Kidney epithelial cell (primary cell): ENCODE measurements around the gene DEGS1. TPM values are rescaled to one million over a fixed set of nuclear protein-coding genes. Genes with fewer than 3 reads are reported as not detected.

Experiments
- DNase-seq: peaks from one replicate; pipeline ENCODE4 v3.0.0-alpha.2; 2010; ENCODE audit warnings: low read depth
- H3K27me3 ChIP-seq: 2 replicates; pipeline ENCODE4 v1.6.0; 2011; ENCODE audit warnings: low read length; ENCODE audit not compliant: control insufficient read depth, insufficient read depth
- H3K36me3 ChIP-seq: 2 replicates; pipeline ENCODE4 v1.5.1; 2011; ENCODE audit warnings: low read length; ENCODE audit not compliant: control insufficient read depth, insufficient read depth
- H3K4me3 ChIP-seq: 2 replicates; pipeline ENCODE4 v1.5.1; 2011; ENCODE audit warnings: low read depth, mild to moderate bottlenecking, control low read depth, low read length
- total RNA-seq: library from RNA; depleted of rRNA; stranded (reverse); fragments of >200 nt; gene quantifications from 2 replicates; pipeline ENCODE4 v1.2.3, GENCODE V29; 2015
- TF ChIP-seq, protein P1 (sequence below): IDR thresholded peaks from 2 replicates; pipeline ENCODE4 v1.5.1; 2011; ENCODE audit warnings: mild to moderate bottlenecking, moderate library complexity, low read length, control low read depth, inconsistent platforms; ENCODE audit not compliant: insufficient read depth, poor library complexity, severe bottlenecking

DEGS1 gene
- total RNA-seq, 1 donor from 2014 or later: 89.2 TPM

DNA sequence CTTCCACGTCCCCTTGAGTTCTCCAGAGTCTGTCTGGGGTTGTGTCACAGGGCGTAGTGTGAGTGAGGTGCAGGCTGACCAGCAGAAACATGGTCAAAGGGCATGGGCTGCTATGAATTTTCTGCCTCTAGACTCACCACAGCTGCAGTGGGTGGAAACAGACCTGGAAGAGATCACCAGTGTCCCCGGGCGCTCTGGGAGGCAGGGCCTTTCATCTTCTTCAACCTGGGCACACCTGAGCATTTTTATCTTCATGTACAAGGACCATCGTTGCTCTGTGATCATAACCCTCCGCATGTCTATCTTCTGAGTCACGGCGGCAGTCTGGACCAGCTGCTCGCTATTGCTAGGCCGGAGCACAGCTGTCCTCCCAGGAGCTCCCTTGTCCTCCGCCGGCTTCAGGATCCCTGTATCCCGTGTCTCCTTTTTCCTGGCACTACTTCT lies 29.6 kb downstream of the DEGS1 start:
- TF ChIP-seq, protein P1, sequence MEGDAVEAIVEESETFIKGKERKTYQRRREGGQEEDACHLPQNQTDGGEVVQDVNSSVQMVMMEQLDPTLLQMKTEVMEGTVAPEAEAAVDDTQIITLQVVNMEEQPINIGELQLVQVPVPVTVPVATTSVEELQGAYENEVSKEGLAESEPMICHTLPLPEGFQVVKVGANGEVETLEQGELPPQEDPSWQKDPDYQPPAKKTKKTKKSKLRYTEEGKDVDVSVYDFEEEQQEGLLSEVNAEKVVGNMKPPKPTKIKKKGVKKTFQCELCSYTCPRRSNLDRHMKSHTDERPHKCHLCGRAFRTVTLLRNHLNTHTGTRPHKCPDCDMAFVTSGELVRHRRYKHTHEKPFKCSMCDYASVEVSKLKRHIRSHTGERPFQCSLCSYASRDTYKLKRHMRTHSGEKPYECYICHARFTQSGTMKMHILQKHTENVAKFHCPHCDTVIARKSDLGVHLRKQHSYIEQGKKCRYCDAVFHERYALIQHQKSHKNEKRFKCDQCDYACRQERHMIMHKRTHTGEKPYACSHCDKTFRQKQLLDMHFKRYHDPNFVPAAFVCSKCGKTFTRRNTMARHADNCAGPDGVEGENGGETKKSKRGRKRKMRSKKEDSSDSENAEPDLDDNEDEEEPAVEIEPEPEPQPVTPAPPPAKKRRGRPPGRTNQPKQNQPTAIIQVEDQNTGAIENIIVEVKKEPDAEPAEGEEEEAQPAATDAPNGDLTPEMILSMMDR: no peak
- Histone ChIP-seq H3K27me3 (no peaks in the 10 kb centered on the region), H3K36me3 (no peaks in the 10 kb centered on the region), H3K4me3 (no peak overlapping the region)
- no peak for DNase-seq

DNA sequence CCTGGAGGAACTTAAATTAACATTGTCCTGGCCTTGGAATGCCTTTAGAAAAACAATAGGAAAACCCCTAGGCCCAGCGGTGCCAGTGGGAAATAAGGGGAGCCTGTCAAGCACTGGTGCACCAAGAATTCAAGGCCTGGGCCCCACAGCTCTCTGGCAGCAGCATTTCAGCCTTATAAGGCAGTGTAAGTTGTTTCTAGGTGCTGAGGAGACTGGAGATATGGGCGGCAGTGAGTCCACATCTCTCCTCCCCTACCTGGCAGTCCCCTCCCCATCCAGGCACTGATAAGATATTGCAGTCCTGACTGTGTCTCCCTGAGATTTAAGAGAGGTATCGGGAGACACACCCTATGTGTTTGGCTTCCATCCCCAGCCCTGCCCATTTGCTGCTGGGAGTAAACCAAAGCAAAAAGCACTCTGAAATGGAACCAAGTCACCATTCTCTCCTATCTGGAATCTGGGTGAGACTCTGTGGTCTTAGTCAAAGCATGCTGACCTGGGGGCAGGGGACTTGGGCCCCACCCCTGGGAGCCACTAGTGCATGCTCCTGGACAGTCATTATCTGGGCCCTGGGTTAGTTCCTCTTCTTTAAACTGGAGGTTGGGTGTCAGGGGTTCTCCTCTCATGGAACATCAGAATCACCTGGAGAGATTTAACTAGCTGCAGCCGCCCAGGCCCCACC lies 30.5 kb downstream of the DEGS1 start:
- TF ChIP-seq, protein P1: no peak
- H3K4me3 ChIP-seq: no peak overlapping the region
- DNase-seq: no peak
- no peaks in the 10 kb centered on the region for H3K36me3 ChIP-seq
- H3K27me3 ChIP-seq: no peaks in the 10 kb centered on the region

DNA sequence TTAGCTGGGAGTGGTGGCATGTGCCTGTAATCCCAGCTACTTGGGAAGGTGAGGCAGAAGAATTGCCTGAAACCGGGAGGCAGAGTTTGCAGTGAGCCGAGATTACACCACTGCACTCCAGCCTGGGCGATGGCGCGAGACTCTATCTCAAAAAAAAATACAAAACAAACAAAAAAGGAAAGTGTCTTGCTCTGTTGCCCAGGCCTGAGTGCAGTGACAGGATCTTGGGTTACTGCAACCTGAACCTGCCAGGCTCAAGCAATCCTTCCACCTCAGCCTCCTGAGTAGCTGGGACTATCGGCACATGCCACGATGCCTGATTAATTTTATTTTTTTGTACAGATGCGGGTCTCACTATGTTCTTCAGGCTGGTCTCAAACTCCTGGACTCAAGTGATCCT lies 33.3 kb downstream of the DEGS1 start:
- Histone ChIP-seq H3K4me3 (no peak overlapping the region), H3K27me3 (no peaks in the 10 kb centered on the region), H3K36me3 (no peaks in the 10 kb centered on the region)
- DNase-seq: no peak
- TF ChIP-seq, protein P1: no peak

DNA sequence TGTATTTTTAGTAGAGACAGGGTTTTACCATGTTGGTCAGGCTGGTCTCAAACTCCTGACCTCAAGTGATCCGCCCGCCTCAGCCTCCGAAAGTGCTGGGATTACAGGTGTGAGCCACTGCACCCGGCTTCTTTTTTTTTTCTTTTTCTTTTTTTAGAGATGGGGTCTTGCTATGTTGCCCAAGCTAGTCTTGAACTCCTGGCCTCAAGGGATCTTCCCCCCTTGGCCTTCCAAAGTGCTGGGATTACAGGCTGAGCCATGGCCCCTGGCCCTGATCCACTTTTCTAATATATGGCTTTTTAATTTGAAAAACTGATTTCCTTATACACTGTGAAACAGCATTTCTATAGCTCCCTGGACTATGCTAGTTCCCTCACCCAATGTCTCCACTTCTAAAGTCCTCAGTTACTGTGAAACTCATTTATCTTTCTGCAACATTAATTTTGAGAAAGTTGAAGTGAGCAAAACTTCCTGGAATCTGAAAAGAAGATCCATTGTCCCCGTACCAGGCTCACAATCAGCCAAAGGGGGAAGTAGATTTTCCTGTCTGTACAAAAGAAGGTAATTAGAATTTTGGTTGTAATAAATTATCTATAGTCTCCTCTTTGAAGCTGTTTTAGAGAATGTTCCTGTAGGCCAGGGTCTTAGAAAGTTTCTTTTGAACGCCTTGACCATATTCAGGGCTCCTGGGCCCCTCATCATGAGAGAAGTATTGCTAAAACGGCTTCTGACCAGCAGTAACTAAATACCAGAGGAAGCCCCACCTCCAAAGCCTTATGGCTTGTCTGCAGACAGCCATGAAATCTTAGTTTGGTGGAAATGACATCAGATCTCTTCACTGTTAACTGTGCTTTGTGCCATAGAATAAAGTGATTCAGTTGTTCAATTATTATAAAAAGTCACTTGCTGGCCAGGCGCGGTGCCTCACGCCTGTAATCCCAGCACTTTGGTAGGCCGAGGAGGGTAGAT lies 34.9 kb downstream of the DEGS1 start:
- TF ChIP-seq, protein P1: no peak
- no peak overlapping the region for H3K4me3 ChIP-seq
- no peak for DNase-seq
- H3K27me3 ChIP-seq: no peaks in the 10 kb centered on the region
- no peaks in the 10 kb centered on the region for H3K36me3 ChIP-seq

DNA sequence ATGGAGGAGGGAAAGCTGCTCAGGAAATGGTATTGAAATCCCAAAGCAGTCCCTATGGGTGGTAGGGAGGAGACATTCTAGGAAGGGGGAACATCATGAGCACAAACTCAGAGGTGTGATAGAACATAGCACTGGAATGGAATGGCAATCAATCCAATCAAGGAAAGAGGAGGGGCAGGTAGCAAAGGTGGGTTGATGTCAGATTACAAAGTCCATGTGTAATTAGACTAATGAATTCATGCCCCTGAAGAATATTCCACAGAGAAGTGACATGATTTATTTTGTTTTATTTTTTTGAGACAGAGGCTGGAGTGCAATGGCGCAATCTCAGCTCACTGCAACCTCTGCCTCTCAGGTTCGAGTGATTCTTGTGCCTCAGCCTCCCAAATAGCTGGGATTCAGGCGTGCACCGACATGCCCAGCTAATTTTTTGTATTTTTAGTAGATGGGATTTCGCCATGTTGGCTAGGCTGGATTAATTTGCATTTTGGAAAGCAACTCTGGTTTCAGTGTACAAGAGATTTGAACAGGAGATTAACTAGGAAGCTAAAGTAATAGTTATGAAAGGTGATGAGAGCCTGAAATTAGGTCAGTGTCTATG lies 36.1 kb downstream of the DEGS1 start:
- TF ChIP-seq, protein P1: no peak
- Histone ChIP-seq H3K27me3 (no peaks in the 10 kb centered on the region), H3K4me3 (no peak overlapping the region), H3K36me3 (no peaks in the 10 kb centered on the region)
- DNase-seq: no peak
